Measurements from ENCODE around the gene METAP1. TPM values are rescaled to one million over a fixed set of nuclear protein-coding genes. Genes with fewer than 3 reads are reported as not detected.
A peak's percentile ranks its signal among the peaks of the same experiment; 100 is the strongest.

The METAP1 gene
- total RNA-seq, 1 experiment from 2014 or later, result 63.5 TPM

DNA sequence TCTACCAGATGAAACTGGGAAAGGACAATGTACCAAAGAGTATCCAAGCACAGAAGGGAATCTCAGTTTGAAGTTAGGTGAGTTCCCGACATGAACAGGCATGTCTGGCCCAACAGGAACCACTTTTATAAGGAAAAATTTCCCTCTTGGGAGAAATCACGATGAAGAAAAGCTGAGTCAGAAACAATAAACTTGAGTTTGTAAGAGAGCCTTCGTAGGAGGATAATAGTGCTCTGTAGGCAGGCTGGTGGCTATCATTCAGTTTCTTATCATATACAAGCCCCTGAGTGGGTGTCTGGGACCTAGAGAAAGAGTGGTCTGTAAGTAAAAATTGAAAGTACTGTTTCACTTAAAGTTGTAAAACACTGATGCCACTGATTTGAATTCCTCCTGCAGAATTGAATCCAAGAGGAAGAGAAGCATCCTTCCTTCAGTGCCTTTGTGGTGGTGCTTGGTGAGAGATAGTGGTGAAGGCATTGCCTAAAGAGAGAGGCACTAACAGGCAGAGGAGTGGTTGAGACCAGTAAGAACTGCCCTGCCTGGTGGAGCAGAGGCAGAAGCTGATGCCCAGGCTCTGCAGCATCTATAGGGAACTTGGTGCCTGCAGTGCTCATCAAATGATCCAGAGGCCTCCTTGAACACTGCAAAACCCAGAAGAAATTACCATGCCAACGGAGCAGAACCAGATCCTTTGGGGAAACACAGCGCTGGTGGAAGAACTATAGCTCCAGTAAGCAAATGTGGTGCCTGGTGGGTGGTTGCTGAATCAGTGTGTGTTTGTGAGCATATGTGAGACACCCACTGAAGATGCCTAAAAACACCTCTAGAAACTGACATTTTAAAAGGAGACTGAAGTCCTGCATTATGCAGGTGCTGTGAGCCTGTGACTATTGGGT is 31.7 kb upstream of the METAP1 start:
- Histone ChIP-seq H3K27ac (ENCODE audit: insufficient read length, low read depth, low read length) (no peak overlapping the region), H3T11ph (ENCODE audit: low read length) (no peak overlapping the region), H2BK20ac (ENCODE audit: low read depth, low read length, poor library complexity, severe bottlenecking) (no peak overlapping the region), H4K91ac (ENCODE audit: insufficient read length, low read depth, low read length) (no peak overlapping the region), H2BK12ac (ENCODE audit: insufficient read length, low read depth, low read length) (no peak overlapping the region), H3K56ac (ENCODE audit: insufficient read length, low read depth, low read length) (no peak overlapping the region), H2AFZ (ENCODE audit: low read length) (peak overlapping the region; percentile 37), H3K79me2 (ENCODE audit: insufficient read depth, low read length) (no peaks in the 10 kb centered on the region), H3K27me3 (ENCODE audit: insufficient read depth, low read length) (no peaks in the 10 kb centered on the region), H3K23me2 (ENCODE audit: insufficient read length, low read depth, low read length, poor library complexity, severe bottlenecking) (no peaks in the 10 kb centered on the region), H3K79me1 (ENCODE audit: insufficient read depth, low read depth, low read length, poor library complexity, severe bottlenecking) (no peaks in the 10 kb centered on the region), H3K23ac (ENCODE audit: insufficient read length, low read depth, low read length) (no peak overlapping the region), H3K14ac (ENCODE audit: insufficient read depth, low read length) (no peak overlapping the region), H3K4me1 (ENCODE audit: insufficient read depth, low read length) (no peaks in the 10 kb centered on the region), H2BK120ac (ENCODE audit: low read depth, low read length, poor library complexity, severe bottlenecking) (no peak overlapping the region), H3K4me2 (ENCODE audit: insufficient read depth, insufficient read length, low read length) (no peak overlapping the region), H4K20me1 (ENCODE audit: control insufficient read depth, insufficient read depth, insufficient read length) (no peaks in the 10 kb centered on the region), H2AK5ac (ENCODE audit: insufficient read length, low read length) (no peak overlapping the region), H2BK5ac (ENCODE audit: insufficient read length, low read length) (no peak overlapping the region), H3K4ac (ENCODE audit: low read depth, low read length) (no peak overlapping the region), H3K9ac (ENCODE audit: extremely low read depth, insufficient read length, low read length) (no peak overlapping the region), H4K8ac (replicated peaks; ENCODE audit: insufficient read length, low read depth, low read length) (no peak overlapping the region), H2BK15ac (ENCODE audit: low read depth, low read length) (no peak overlapping the region), H4K5ac (ENCODE audit: insufficient read length, low read depth, low read length) (no peak overlapping the region), H3K18ac (ENCODE audit: insufficient read length, low read depth, low read length) (no peak overlapping the region), H3K9me3 (ENCODE audit: control insufficient read depth, low read depth, low read length) (no peaks in the 10 kb centered on the region)
- Mint-ChIP-seq H3K9me3 (peaks cover 0 to 2% of the 10 kb centered on the region in 2 experiments; a peak in 2 of 5 replicates), H3K27me3 (ENCODE audit: low read depth) (no peaks in the 10 kb centered on the region; the same call in 1 of the 2 replicates), H3K4me3 (no peak overlapping the region), H3K27ac (peak overlapping the region in 1 of 3 experiments; percentile 16; a peak in 2 of 7 replicates), H3K4me1 (peaks cover 8% of the 10 kb centered on the region in 2 experiments), H3K36me3 (ENCODE audit: insufficient read depth in 1 of 3, low read depth in 3 of 3) (peaks cover 0 to 3% (median 3%) of the 10 kb centered on the region in 3 experiments; a peak in 2 of 7 replicates)
- no CpG with 5 or more reads among the region's 5 CpGs for WGBS (ENCODE audit: extremely low coverage, insufficient read length, low lambda C conversion rate)
- TF ChIP-seq, protein P1, sequence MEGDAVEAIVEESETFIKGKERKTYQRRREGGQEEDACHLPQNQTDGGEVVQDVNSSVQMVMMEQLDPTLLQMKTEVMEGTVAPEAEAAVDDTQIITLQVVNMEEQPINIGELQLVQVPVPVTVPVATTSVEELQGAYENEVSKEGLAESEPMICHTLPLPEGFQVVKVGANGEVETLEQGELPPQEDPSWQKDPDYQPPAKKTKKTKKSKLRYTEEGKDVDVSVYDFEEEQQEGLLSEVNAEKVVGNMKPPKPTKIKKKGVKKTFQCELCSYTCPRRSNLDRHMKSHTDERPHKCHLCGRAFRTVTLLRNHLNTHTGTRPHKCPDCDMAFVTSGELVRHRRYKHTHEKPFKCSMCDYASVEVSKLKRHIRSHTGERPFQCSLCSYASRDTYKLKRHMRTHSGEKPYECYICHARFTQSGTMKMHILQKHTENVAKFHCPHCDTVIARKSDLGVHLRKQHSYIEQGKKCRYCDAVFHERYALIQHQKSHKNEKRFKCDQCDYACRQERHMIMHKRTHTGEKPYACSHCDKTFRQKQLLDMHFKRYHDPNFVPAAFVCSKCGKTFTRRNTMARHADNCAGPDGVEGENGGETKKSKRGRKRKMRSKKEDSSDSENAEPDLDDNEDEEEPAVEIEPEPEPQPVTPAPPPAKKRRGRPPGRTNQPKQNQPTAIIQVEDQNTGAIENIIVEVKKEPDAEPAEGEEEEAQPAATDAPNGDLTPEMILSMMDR (conservative IDR thresholded peaks at IDR 0.05), result no peak
- no peak for DNase-seq
